ENCODE data around the gene PRR20E. TPM values are rescaled to one million over a fixed set of nuclear protein-coding genes. Genes with fewer than 3 reads are reported as not detected.

Gene PRR20E
- not detected in 5 replicates for total RNA-seq (2022; extraction: Qiagen RNA extraction; ENCODE audit: low read depth)

GRCh38 chr13:57166897-57167296 lies at the start of gene PRR20E:
Gene PRR20E (plus strand): TSS chr13:57167197. CDS start chr13:57167584, 387 bp downstream.

GRCh38 chr13:57140235-57140968 lies 26.6 kb upstream of the PRR20E start, which contains the start of gene PRR20A:
Gene PRR20A (plus strand): TSS chr13:57140918. CDS start chr13:57141305, 387 bp downstream.

GRCh38 chr13:57147188-57147587 lies 19.8 kb upstream of the PRR20E start, which contains the start of gene PRR20B:
Gene PRR20B (plus strand): TSS chr13:57147488. CDS start chr13:57147875, 387 bp downstream.

GRCh38 chr13:57153761-57154160 lies 13.2 kb upstream of the PRR20E start, which contains the start of gene PRR20C:
Gene PRR20C (plus strand): TSS chr13:57154061. CDS start chr13:57154448, 387 bp downstream.

GRCh38 chr13:57160332-57160731 lies 6.7 kb upstream of the PRR20E start, which contains the start of gene PRR20D:
Gene PRR20D (plus strand): TSS chr13:57160632. CDS start chr13:57161019, 387 bp downstream.

Other genes starting within 250 kb of the PRR20E start
- not detected in 5 replicates for gene PRR20A, start 26.3 kb upstream of the PRR20E start, total RNA-seq (2022; extraction: Qiagen RNA extraction; ENCODE audit: low read depth)
- not detected in 5 replicates for gene PRR20B, start 19.7 kb upstream of the PRR20E start, total RNA-seq (2022; extraction: Qiagen RNA extraction; ENCODE audit: low read depth)
- gene PRR20C, start 13.1 kb upstream of the PRR20E start, total RNA-seq (2022; extraction: Qiagen RNA extraction; ENCODE audit: low read depth) = not detected in 5 replicates
- not detected in 5 replicates for gene PRR20D, start 6.6 kb upstream of the PRR20E start, total RNA-seq (2022; extraction: Qiagen RNA extraction; ENCODE audit: low read depth)